ENCODE measurements around the gene TBC1D14.

TBC1D14 gene

GRCh38 chr4:6909113-6909969, at the start of gene TBC1D14:
TSS of gene TBC1D14 (plus strand) at chr4:6909826. CDS start at chr4:6923390, 13,564 bp downstream.
- in situ Hi-C loops (cut with HindIII; ENCODE audit: low pct_ligation_motif_present, low sequenced_read_pairs), result no loop called here
- no peaks in the 10 kb centered on the region for H3K36me3 ChIP-seq (replicated peaks)
- TF ChIP-seq, protein P1, sequence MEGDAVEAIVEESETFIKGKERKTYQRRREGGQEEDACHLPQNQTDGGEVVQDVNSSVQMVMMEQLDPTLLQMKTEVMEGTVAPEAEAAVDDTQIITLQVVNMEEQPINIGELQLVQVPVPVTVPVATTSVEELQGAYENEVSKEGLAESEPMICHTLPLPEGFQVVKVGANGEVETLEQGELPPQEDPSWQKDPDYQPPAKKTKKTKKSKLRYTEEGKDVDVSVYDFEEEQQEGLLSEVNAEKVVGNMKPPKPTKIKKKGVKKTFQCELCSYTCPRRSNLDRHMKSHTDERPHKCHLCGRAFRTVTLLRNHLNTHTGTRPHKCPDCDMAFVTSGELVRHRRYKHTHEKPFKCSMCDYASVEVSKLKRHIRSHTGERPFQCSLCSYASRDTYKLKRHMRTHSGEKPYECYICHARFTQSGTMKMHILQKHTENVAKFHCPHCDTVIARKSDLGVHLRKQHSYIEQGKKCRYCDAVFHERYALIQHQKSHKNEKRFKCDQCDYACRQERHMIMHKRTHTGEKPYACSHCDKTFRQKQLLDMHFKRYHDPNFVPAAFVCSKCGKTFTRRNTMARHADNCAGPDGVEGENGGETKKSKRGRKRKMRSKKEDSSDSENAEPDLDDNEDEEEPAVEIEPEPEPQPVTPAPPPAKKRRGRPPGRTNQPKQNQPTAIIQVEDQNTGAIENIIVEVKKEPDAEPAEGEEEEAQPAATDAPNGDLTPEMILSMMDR (IDR thresholded peaks at IDR 0.05; ENCODE audit: low read depth, low read length, missing control alignments), result no peak
- DNase-seq, result peak; percentile 73
- H3K27me3 ChIP-seq (replicated peaks), result no peaks in the 10 kb centered on the region
- peak within 1 kb of the TSS; percentile 75 for H3K4me3 ChIP-seq (ENCODE audit: low read depth, low read length)
- peak within 1 kb of the TSS; percentile 94 for H3K27ac ChIP-seq

GRCh38 chr4:6868386-6868785, 41.2 kb upstream of the TBC1D14 start:
- peaks cover 14% of the 10 kb centered on the region for H3K36me3 ChIP-seq (replicated peaks)

DNA sequence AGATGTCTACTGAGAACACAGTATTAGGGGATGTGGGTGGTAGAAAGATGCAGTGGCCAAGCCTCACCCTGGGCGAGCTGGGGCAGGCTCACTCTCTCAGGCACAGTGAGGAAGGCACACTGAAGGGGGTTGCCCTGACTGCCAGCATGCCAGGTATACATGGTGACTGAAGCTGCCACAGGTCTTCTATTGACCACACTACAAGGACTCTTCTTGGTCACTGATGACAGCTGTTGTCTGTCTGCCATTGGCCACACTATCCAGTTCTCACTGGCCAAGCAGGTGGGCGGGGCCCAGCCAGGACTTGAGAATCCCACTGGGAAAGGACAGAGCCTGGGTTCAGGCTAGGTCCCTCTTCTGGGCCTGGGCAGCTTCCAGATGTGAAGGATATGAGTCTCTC, 39.7 kb upstream of the TBC1D14 start:
- no peak for DNase-seq
- Histone ChIP-seq H3K36me3 (replicated peaks) (peaks cover 19% of the 10 kb centered on the region), H3K27ac (no peak overlapping the region), H3K27me3 (replicated peaks) (no peaks in the 10 kb centered on the region), H3K4me3 (ENCODE audit: low read depth, low read length) (no peak overlapping the region)
- in situ Hi-C loops (cut with HindIII; ENCODE audit: low pct_ligation_motif_present, low sequenced_read_pairs), result loop anchor here (25.0 kb wide), 1 partner anchor 133 kb away; no protein-coding TSS in a partner anchor
- TF ChIP-seq, protein P1 (IDR thresholded peaks at IDR 0.05; ENCODE audit: low read depth, low read length, missing control alignments), result no peak

More at GRCh38 chr4:6868386-6868785, 41.2 kb upstream of the TBC1D14 start:
- in situ Hi-C loops (cut with HindIII; ENCODE audit: low pct_ligation_motif_present, low sequenced_read_pairs), result loop anchor here (25.0 kb wide), 1 partner anchor 131 kb away; no protein-coding TSS in a partner anchor
- TF ChIP-seq, protein P1 (IDR thresholded peaks at IDR 0.05; ENCODE audit: low read depth, low read length, missing control alignments), result no peak
- Histone ChIP-seq H3K27ac (no peak overlapping the region), H3K4me3 (ENCODE audit: low read depth, low read length) (no peak overlapping the region), H3K27me3 (replicated peaks) (no peaks in the 10 kb centered on the region)
- no peak for DNase-seq

- in situ Hi-C loops (cut with HindIII; ENCODE audit: low pct_ligation_motif_present, low sequenced_read_pairs), result loop anchor here (25.0 kb wide), 1 partner anchor 136 kb away; no protein-coding TSS in a partner anchor
- TF ChIP-seq, protein P1 (IDR thresholded peaks at IDR 0.05; ENCODE audit: low read depth, low read length, missing control alignments), result peak; percentile 44
- DNase-seq, result no peak
- Histone ChIP-seq H3K27ac (no peak overlapping the region), H3K36me3 (replicated peaks) (peaks cover 31% of the 10 kb centered on the region), H3K4me3 (ENCODE audit: low read depth, low read length) (no peak overlapping the region), H3K27me3 (replicated peaks) (no peaks in the 10 kb centered on the region)
These were observed 36.3 kb upstream of the TBC1D14 start for GRCh38 chr4:6873291-6873690.

DNA sequence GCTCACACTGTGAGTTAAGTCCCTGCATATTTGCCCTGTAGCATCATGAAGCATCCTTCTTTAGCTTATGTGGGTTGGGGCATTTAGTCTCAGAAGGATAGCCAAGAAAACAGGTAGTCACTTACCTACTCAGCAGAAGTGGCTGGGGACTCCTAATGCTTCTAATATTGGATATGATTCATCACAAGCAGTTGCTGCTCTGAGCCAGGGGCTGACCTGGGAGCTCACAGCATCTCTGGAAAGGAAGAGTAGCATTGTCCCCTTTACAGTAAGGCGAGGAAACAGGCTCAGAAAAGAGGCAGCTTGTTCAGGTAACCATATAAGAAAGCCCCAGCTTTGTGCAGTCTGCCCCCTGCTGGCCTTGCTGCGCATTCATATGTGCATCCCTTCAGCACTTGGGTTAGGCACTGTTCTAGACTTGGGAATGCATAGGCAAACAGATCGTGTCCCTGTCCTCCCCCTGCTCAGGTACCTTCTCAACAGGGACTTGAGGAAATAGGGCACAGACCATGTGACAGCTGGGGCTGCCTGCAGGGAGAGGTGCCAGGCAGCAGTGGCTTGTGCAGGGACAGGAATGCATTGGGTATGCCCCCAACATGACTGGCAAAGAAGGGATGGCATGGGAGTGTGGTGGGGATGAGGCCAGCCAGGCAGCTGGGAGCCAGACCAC, 35.7 kb upstream of the TBC1D14 start:
- no peak overlapping the region for H3K27ac ChIP-seq
- H3K27me3 ChIP-seq (replicated peaks), result no peaks in the 10 kb centered on the region
- in situ Hi-C loops (cut with HindIII; ENCODE audit: low pct_ligation_motif_present, low sequenced_read_pairs), result loop anchor here (25.0 kb wide), 1 partner anchor 137 kb away; no protein-coding TSS in a partner anchor
- H3K4me3 ChIP-seq (ENCODE audit: low read depth, low read length), result no peak overlapping the region
- TF ChIP-seq, protein P1 (IDR thresholded peaks at IDR 0.05; ENCODE audit: low read depth, low read length, missing control alignments), result peak; percentile 92
- peaks cover 37% of the 10 kb centered on the region for H3K36me3 ChIP-seq (replicated peaks)
- peak; percentile 64 for DNase-seq
